GM23248 (cell line): Measurements from ENCODE around the gene LIMD2. TPM values are rescaled to one million over a fixed set of nuclear protein-coding genes. Genes with fewer than 3 reads are reported as not detected.

Source experiments
- DNase-seq: peaks from one replicate; pipeline ENCODE4 v3.0.0-alpha.2; 2015
- H2AFZ ChIP-seq: fragments of 200-600 bp; sonication (generic); 2 replicates; pipeline ENCODE4 v1.6.1; 2016; ENCODE audit warnings: antibody characterized with exemption
- H3F3A ChIP-seq: fragments of 200-600 bp; sonication (generic); 2 replicates; pipeline ENCODE4 v1.6.1; 2016; ENCODE audit warnings: mild to moderate bottlenecking, antibody characterized with exemption, mixed run types; ENCODE audit not compliant: insufficient read depth
- H3K27ac ChIP-seq: fragments of 200-600 bp; sonication (generic); 2 replicates; pipeline ENCODE4 v1.5.1; 2016; ENCODE audit warnings: mild to moderate bottlenecking
- H3K27me3 ChIP-seq: fragments of 200-600 bp; sonication (generic); replicated peaks from 2 replicates; pipeline ENCODE4 v1.6.1; 2016; ENCODE audit warnings: mild to moderate bottlenecking; ENCODE audit not compliant: insufficient read depth
- H3K36me3 ChIP-seq: fragments of 200-600 bp; sonication (generic); 2 replicates; pipeline ENCODE4 v1.6.1; 2016; ENCODE audit warnings: low read depth, mild to moderate bottlenecking
- H3K4me1 ChIP-seq: fragments of 200-600 bp; sonication (generic); 2 replicates; pipeline ENCODE4 v1.6.1; 2016; ENCODE audit warnings: mild to moderate bottlenecking; ENCODE audit not compliant: insufficient read depth
- H3K4me2 ChIP-seq: fragments of 200-600 bp; sonication (generic); one replicate; pipeline ENCODE4 v1.6.1; 2016; ENCODE audit warnings: mild to moderate bottlenecking; ENCODE audit not compliant: unreplicated experiment
- H3K4me3 ChIP-seq: fragments of 200-600 bp; sonication (generic); 2 replicates; pipeline ENCODE4 v1.5.1; 2016; ENCODE audit warnings: mild to moderate bottlenecking
- H3K79me2 ChIP-seq: fragments of 200-600 bp; sonication (generic); 2 replicates; pipeline ENCODE4 v1.6.1; 2016; ENCODE audit warnings: mild to moderate bottlenecking; ENCODE audit not compliant: insufficient read depth
- H3K9ac ChIP-seq: fragments of 200-600 bp; sonication (generic); 2 replicates; pipeline ENCODE4 v1.6.1; 2016; ENCODE audit warnings: mild to moderate bottlenecking
- H3K9me2 ChIP-seq: fragments of 200-600 bp; sonication (generic); 2 replicates; pipeline ENCODE4 v1.6.1; 2016; ENCODE audit warnings: mixed run types, mild to moderate bottlenecking, moderate library complexity; ENCODE audit not compliant: insufficient read depth
- H3K9me3 ChIP-seq: fragments of 200-600 bp; sonication (generic); one replicate; pipeline ENCODE4 v1.6.1; 2017; ENCODE audit warnings: low read depth
- H4K20me1 ChIP-seq: fragments of 200-600 bp; sonication (generic); 2 replicates; pipeline ENCODE4 v1.6.0; 2016; ENCODE audit not compliant: insufficient read depth
- EZH2 ChIP-seq: fragments of 200-600 bp; sonication (generic); IDR thresholded peaks from 2 replicates; pipeline ENCODE4 v1.6.1; 2018; ENCODE audit warnings: antibody characterized with exemption, mild to moderate bottlenecking; ENCODE audit not compliant: insufficient read depth, poor library complexity, severe bottlenecking
- EZH2phosphoT487 ChIP-seq: fragments of 200-600 bp; sonication (generic); IDR thresholded peaks from 2 replicates; pipeline ENCODE4 v1.6.1; 2018; ENCODE audit warnings: antibody characterized with exemption, moderate library complexity, mild to moderate bottlenecking, low read depth; ENCODE audit not compliant: insufficient read depth
- WGBS, 2 experiments: methylation state at CpG; one replicate each; pipeline ENCODE4 v1.1.6; 2015 to 2017; ENCODE audit warnings: low lambda C conversion rate in 2 of 2, low coverage in 1 of 2; ENCODE audit errors: missing lambda C conversion rate in 2 of 2; 5-methylcytosine and 5-hydroxymethylcytosine counted together
- in situ Hi-C: fragments of 300-500 bp; cut with MboI; formaldehyde crosslinking; loops from 2 replicates; pipeline ENCODE4 v1.15.0; 2020
- polyA plus RNA-seq: library from polyadenylated mRNA; unstranded; fragments of >200 nt; fragmentation: Nextera tagmentation; extraction: Ambion mirVana; gene quantifications from 2 replicates; pipeline ENCODE4 v1.2.1, GENCODE V29; 2016
- total RNA-seq: library from RNA; depleted of rRNA; stranded (reverse); fragments of >200 nt; shearing (Covaris generic); gene quantifications from 2 replicates; pipeline ENCODE4 v1.2.3, GENCODE V29; 2014; rRNA removed

Gene LIMD2
- total RNA-seq (9.1 and 14.0 TPM in 2 replicates), polyA plus RNA-seq (13.6 and 15.8 TPM in 2 replicates)

DNA sequence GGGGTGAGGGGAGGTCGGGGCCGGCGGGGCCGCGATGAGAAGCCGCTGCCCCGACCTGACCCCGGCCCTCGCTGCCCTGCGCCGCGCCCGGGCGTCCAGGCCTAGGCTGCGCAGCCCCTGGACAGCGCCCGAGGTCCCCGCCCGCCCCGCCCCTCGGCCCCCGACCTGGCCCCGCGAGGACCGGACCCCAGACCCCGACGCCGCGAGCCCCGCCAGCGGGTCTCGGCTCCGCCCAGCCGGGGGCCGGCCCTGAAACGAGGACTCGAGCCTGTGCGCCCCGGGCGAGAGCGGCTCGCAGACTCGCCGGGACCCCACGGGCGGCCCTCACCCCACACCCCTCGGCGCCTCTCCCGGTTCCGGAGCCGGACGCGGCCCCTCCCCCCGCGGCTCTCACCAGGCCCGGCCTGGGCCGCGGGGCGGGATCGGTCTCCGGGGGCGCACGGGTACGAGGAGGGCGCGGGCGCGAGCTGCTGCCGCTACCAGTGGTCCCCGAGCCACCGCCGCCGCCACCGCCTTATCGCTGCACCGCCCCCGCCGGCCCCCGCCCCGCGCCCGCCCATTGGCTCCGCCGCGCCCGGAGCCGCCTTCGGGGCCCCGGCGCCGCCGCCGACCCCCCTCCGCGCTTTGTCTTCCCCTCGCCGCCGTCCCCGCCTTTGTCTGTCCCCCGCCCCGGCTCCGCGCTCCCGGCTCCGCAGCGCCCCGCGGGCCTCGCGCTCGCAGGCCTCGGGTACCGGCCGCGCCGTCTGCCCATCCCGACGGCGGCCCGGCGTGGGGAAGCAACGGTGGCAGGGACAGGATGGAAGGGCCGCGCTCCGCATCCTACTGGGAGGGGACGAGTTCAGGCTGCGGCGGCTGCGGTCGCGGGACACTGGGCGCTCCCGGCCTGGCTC, at the start of gene LIMD2:
TSS of gene LIMD2 (minus strand) at position 488 of the 890 bp plus-strand sequence. CDS start 827 bp downstream, outside the sequence.
- Histone ChIP-seq H4K20me1 (no peaks in the 10 kb centered on the region), H3F3A (peaks cover 16% of the 10 kb centered on the region; the same call in 1 of the 2 replicates), H3K4me3 (peak within 1 kb of the TSS; percentile 62), H3K9me2 (no peaks in the 10 kb centered on the region), H3K36me3 (no peaks in the 10 kb centered on the region), H3K9me3 (no peaks in the 10 kb centered on the region), H3K27ac (peak within 1 kb of the TSS; percentile 41), H3K4me1 (0 out of 2 replicates have a peak, but pooled peaks cover 4% of the 10 kb centered on the region), H3K79me2 (no peaks in the 10 kb centered on the region), H3K4me2 (peak within 1 kb of the TSS; percentile 56), H3K9ac (peak within 1 kb of the TSS; percentile 56), H3K27me3 (no peaks in the 10 kb centered on the region), H2AFZ (peak within 1 kb of the TSS; percentile 78)
- DNase-seq: peak; percentile 58
- in situ Hi-C loops: no loop called here
- WGBS, 2 experiments: 1 to 3% methylated on average over 40 to 85 of the region's 133 CpGs
- TF ChIP-seq EZH2 (no peak), EZH2phosphoT487 (no peak)

DNA sequence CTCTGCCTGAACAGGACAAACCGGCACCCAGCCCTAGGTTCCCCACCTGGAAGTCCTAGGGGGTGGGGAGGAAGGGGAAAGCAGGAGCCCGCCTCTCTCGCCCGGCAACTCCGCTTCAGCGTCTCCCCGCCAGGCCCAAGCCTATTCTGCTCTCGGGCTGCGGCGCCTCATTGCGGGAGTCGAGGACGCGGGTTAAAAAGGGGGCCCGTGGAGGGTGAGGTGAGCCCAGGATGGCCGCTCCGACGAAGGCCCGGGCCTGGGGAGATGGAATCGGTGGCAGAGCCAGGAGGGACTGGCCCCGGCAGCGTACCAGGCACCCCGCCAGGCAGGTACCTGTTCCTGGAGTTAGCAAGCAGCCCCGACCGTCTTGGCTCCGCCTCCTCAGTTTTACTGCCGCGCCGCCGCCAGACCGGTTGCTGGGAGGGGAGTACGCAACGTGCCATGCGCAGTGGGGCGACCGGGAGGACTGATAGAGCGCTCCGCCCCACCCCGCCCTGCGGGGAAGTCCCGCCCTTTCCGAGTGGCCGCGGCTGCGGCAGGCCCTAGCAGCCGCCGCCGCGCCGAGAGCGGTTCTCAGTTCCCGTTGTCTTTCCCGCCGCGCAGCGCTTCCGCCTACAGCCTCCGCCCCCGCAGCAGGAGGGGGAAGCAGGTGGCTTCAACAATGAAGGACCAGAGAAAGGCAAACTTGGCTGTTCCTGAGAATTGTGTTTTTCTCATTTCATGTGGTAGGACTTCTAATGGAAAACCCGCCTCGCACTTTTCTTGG, 41.7 kb upstream of the LIMD2 start, which contains the start of gene STRADA:
TSS of gene STRADA (minus strand) at position 392 of the 766 bp plus-strand sequence. CDS start 13,430 bp downstream, outside the sequence.
- TF ChIP-seq EZH2: no peak
- TF ChIP-seq EZH2phosphoT487: no peak
- Histone ChIP-seq H2AFZ (peak within 1 kb of the TSS; percentile 95), H3K4me1 (peaks cover 6% of the 10 kb centered on the region), H3K9me2 (no peaks in the 10 kb centered on the region), H3K79me2 (peaks cover 45% of the 10 kb centered on the region), H3K9ac (peak within 1 kb of the TSS; percentile 85), H4K20me1 (no peaks in the 10 kb centered on the region), H3K9me3 (no peaks in the 10 kb centered on the region), H3K27me3 (no peaks in the 10 kb centered on the region), H3F3A (peaks cover 45% of the 10 kb centered on the region), H3K4me2 (peak within 1 kb of the TSS; percentile 96), H3K4me3 (peak within 1 kb of the TSS; percentile 92), H3K27ac (peak within 1 kb of the TSS; percentile 70), H3K36me3 (peaks cover 11% of the 10 kb centered on the region)
- WGBS, 2 experiments: 2% methylated on average over 51 of the region's 61 CpGs
- in situ Hi-C loops: no loop called here
- DNase-seq: peak; percentile 99

DNA sequence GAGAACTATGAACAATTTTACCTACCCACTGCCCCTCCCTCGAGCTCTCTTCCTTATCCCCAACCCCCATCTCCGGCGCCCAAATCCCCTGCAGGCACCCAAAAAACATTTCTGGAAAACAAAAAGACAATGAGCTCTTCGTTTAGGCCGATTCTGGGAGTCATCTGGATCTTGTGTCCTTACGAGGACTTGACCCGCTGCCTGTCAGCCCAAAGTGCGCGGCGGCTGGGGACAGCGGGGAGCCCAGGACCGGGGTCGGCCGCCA, 41.1 kb upstream of the LIMD2 start:
- 1% methylated on average over 13 to 14 of the region's 14 CpGs for WGBS, 2 experiments
- in situ Hi-C loops: no loop called here

DNA sequence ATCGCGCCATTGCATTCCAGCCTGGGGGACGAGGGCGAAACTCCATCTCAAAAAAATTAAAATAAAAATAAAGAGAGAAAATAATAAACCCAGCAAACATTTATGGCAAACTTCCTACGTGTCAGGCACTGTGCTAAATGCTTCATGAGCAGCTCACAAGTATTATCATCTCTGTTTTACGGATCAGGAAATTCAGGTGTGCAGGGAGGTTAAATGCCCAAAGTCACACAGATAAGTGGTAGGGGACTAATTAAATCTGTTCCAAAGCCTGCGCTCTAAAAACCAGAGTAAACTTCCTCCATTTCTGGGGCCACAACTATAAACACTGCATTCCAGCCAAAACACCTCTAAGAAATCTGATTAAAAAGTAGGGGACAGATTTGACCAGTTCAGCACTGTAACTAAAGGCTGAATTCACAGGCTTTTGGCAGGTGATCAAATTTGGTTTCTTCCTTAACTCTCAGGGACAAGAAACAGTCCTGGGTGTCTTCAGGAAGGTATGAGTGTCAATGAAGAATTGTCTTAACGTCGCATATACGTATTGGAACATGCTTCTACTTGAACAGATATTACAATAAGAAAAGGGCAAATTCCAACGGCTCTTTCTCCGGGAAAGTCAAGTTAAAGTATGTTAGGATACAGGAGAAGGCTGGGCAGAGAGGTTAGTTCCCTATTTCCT, 40.7 kb upstream of the LIMD2 start:
- peaks cover 39% of the 10 kb centered on the region for H3F3A ChIP-seq
- peak overlapping the region; percentile 92 for H3K4me3 ChIP-seq
- no peaks in the 10 kb centered on the region for H3K27me3 ChIP-seq
- H3K9ac ChIP-seq: peak overlapping the region; percentile 85
- peak overlapping the region; percentile 70 for H3K27ac ChIP-seq
- in situ Hi-C loops: no loop called here
- no peaks in the 10 kb centered on the region for H3K9me2 ChIP-seq
- no peaks in the 10 kb centered on the region for H4K20me1 ChIP-seq
- no peaks in the 10 kb centered on the region for H3K9me3 ChIP-seq
- peak overlapping the region; percentile 96 for H3K4me2 ChIP-seq
- peaks cover 6% of the 10 kb centered on the region for H3K4me1 ChIP-seq
- TF ChIP-seq EZH2: no peak
- TF ChIP-seq EZH2phosphoT487: no peak
- DNase-seq: peak; percentile 40
- peak overlapping the region; percentile 95 for H2AFZ ChIP-seq
- peaks cover 2% of the 10 kb centered on the region for H3K36me3 ChIP-seq
- WGBS, 2 experiments: 35 to 37% methylated on average over 12 of the region's 12 CpGs
- peaks cover 53% of the 10 kb centered on the region for H3K79me2 ChIP-seq

More for the DNA sequence above, 41.1 kb upstream of the LIMD2 start:
- Histone ChIP-seq H3K4me2 (peak overlapping the region; percentile 96), H3K9ac (peak overlapping the region; percentile 85), H3K27ac (peak overlapping the region; percentile 70), H4K20me1 (no peaks in the 10 kb centered on the region), H3K36me3 (peaks cover 7% of the 10 kb centered on the region), H3K9me2 (no peaks in the 10 kb centered on the region), H2AFZ (peak overlapping the region; percentile 95), H3K4me3 (peak overlapping the region; percentile 92), H3F3A (peaks cover 43% of the 10 kb centered on the region), H3K4me1 (peaks cover 6% of the 10 kb centered on the region), H3K79me2 (peaks cover 50% of the 10 kb centered on the region), H3K9me3 (no peaks in the 10 kb centered on the region), H3K27me3 (no peaks in the 10 kb centered on the region)
- no peak for DNase-seq
- TF ChIP-seq EZH2 (no peak), EZH2phosphoT487 (no peak)
